Stomach smooth muscle (tissue), 2 donors: ENCODE results near the gene PCNX1.
"Not testable (repeated sequence)": the region's sequence is repeated elsewhere in the genome, so short reads cannot be mapped to it uniquely, and the experiment has no call there.

Source experiments
- H3K27ac ChIP-seq: one replicate; pipeline ENCODE4 v1.7.0; 2013; ENCODE audit warnings: mild to moderate bottlenecking, low read length, inconsistent platforms
- H3K27me3 ChIP-seq, 2 donors: one replicate each; pipeline ENCODE4 v1.7.0; 2013; ENCODE audit warnings: low read length in 2 of 2; ENCODE audit not compliant: insufficient read depth in 2 of 2, control insufficient read depth in 1 of 2
- H3K36me3 ChIP-seq, 2 donors: one replicate each; pipeline ENCODE4 v1.7.0; 2013; ENCODE audit warnings: low read length in 2 of 2; ENCODE audit not compliant: control insufficient read depth in 2 of 2, insufficient read depth in 2 of 2
- H3K4me1 ChIP-seq: one replicate; pipeline ENCODE4 v1.7.0; 2013; ENCODE audit warnings: low read length; ENCODE audit not compliant: control insufficient read depth, insufficient read depth
- H3K4me3 ChIP-seq, 2 donors: one replicate each; pipeline ENCODE4 v1.7.0; 2013; ENCODE audit warnings: low read length in 2 of 2
- H3K9ac ChIP-seq, 2 donors: one replicate each; pipeline ENCODE4 v1.7.0; 2013; ENCODE audit warnings: low read length in 2 of 2, mild to moderate bottlenecking in 1 of 2
- H3K9me3 ChIP-seq, 2 donors: one replicate each; pipeline ENCODE4 v1.7.0; 2013; ENCODE audit warnings: low read length in 2 of 2; ENCODE audit not compliant: control insufficient read depth in 2 of 2
- donor health status: healthy.
- donor health status: Pancreatic carcinoma.

PCNX1 gene

GRCh38 chr14:71138448-71139293 is 231.4 kb downstream of the PCNX1 start:
- Histone ChIP-seq H3K27me3 (no peaks in the 10 kb centered on the region), H3K4me1 (no peaks in the 10 kb centered on the region), H3K4me3 (no peak overlapping the region), H3K36me3 (no peaks in the 10 kb centered on the region), H3K27ac (no peak overlapping the region), H3K9me3 (peaks cover 0 to 2% of the 10 kb centered on the region in 2 donors), H3K9ac (no peak overlapping the region)

- H3K9ac ChIP-seq = no peak overlapping the region
Observed at GRCh38 chr14:71139294-71139946, 232.2 kb downstream of the PCNX1 start.

GRCh38 chr14:71140157-71140556 is 232.9 kb downstream of the PCNX1 start:
- H3K27ac ChIP-seq = no peak overlapping the region
- H3K36me3 ChIP-seq = no peaks in the 10 kb centered on the region
- no peak overlapping the region for H3K9ac ChIP-seq
- no peak overlapping the region for H3K4me3 ChIP-seq
- no peaks in the 10 kb centered on the region for H3K4me1 ChIP-seq
- peaks cover 0 to 2% of the 10 kb centered on the region in 2 donors for H3K9me3 ChIP-seq
- no peaks in the 10 kb centered on the region for H3K27me3 ChIP-seq

More at GRCh38 chr14:71139294-71139946, 232.2 kb downstream of the PCNX1 start:
- Histone ChIP-seq H3K36me3 (no peaks in the 10 kb centered on the region), H3K4me1 (no peaks in the 10 kb centered on the region), H3K27ac (no peak overlapping the region), H3K4me3 (no peak overlapping the region), H3K27me3 (no peaks in the 10 kb centered on the region), H3K9me3 (peaks cover 0 to 2% of the 10 kb centered on the region in 2 donors)

- Histone ChIP-seq H3K27ac (no peak overlapping the region), H3K27me3 (no peaks in the 10 kb centered on the region), H3K9ac (no peak overlapping the region), H3K4me1 (no peaks in the 10 kb centered on the region), H3K9me3 (peaks cover 0 to under 1% of the 10 kb centered on the region in 2 donors), H3K4me3 (no peak overlapping the region), H3K36me3 (no peaks in the 10 kb centered on the region)
Observed at GRCh38 chr14:71141701-71142374, 234.6 kb downstream of the PCNX1 start.

- no peaks in the 10 kb centered on the region for H3K9me3 ChIP-seq
- no peak overlapping the region for H3K4me3 ChIP-seq
- no peak overlapping the region for H3K27ac ChIP-seq
- no peaks in the 10 kb centered on the region for H3K36me3 ChIP-seq
- H3K27me3 ChIP-seq = no peaks in the 10 kb centered on the region
- H3K9ac ChIP-seq = no peak overlapping the region
- H3K4me1 ChIP-seq = no peaks in the 10 kb centered on the region
Observed at GRCh38 chr14:71142375-71143038, 235.2 kb downstream of the PCNX1 start.

GRCh38 chr14:71143381-71144290 is 236.4 kb downstream of the PCNX1 start:
- H3K27me3 ChIP-seq = no peaks in the 10 kb centered on the region
- no peak overlapping the region for H3K27ac ChIP-seq
- H3K9me3 ChIP-seq = no peaks in the 10 kb centered on the region
- no peak overlapping the region for H3K9ac ChIP-seq
- H3K4me1 ChIP-seq = no peaks in the 10 kb centered on the region
- H3K36me3 ChIP-seq = no peaks in the 10 kb centered on the region
- H3K4me3 ChIP-seq = no peak overlapping the region

- H3K4me3 ChIP-seq, H3K4me1 ChIP-seq, H3K9ac ChIP-seq, H3K27ac ChIP-seq, H3K27me3 ChIP-seq, H3K36me3 ChIP-seq: not testable (repeated sequence)
- H3K9me3 ChIP-seq = peaks cover 2 to 12% of the 10 kb centered on the region in 2 donors
Observed at GRCh38 chr14:71147335-71147734, 240.1 kb downstream of the PCNX1 start.

- no peak overlapping the region for H3K9ac ChIP-seq
- H3K27me3 ChIP-seq = no peaks in the 10 kb centered on the region
- H3K4me1 ChIP-seq = no peaks in the 10 kb centered on the region
- H3K4me3 ChIP-seq = no peak overlapping the region
- no peaks in the 10 kb centered on the region for H3K36me3 ChIP-seq
- no peak overlapping the region for H3K27ac ChIP-seq
- peaks cover 2 to 12% of the 10 kb centered on the region in 2 donors for H3K9me3 ChIP-seq
Observed at GRCh38 chr14:71148627-71149026, 241.4 kb downstream of the PCNX1 start.

GRCh38 chr14:71150737-71151136 is 243.5 kb downstream of the PCNX1 start:
- H3K36me3 ChIP-seq = no peaks in the 10 kb centered on the region
- no peaks in the 10 kb centered on the region for H3K4me1 ChIP-seq
- H3K9me3 ChIP-seq = peaks cover 2 to 12% of the 10 kb centered on the region in 2 donors
- H3K9ac ChIP-seq = no peak overlapping the region
- H3K27ac ChIP-seq = no peak overlapping the region
- no peaks in the 10 kb centered on the region for H3K27me3 ChIP-seq
- no peak overlapping the region for H3K4me3 ChIP-seq

- H3K9ac ChIP-seq = no peak overlapping the region
- peaks cover 5% of the 10 kb centered on the region in 2 donors for H3K9me3 ChIP-seq
- H3K36me3 ChIP-seq = no peaks in the 10 kb centered on the region
- H3K4me3 ChIP-seq = no peak overlapping the region
- no peak overlapping the region for H3K27ac ChIP-seq
- no peaks in the 10 kb centered on the region for H3K27me3 ChIP-seq
- no peaks in the 10 kb centered on the region for H3K4me1 ChIP-seq
Observed at GRCh38 chr14:71155743-71156142, 248.5 kb downstream of the PCNX1 start.
